ENCODE results near the gene RPTOR.

The RPTOR gene

GRCh38 chr17:80717720-80718083 lies 173.1 kb downstream of the RPTOR start:
- Histone ChIP-seq H3K27ac (ENCODE audit: low read length) (no peak overlapping the region), H3K4me3 (ENCODE audit: low read length) (no peak overlapping the region), H3K4me2 (ENCODE audit: low read length) (no peak overlapping the region), H2AFZ (ENCODE audit: low read depth, low read length) (no peak overlapping the region), H3K36me3 (replicated peaks; ENCODE audit: low read depth, low read length) (no peaks in the 10 kb centered on the region), H3K9me3 (ENCODE audit: insufficient read depth, low read length) (no peaks in the 10 kb centered on the region), H3K9ac (ENCODE audit: low read length) (no peak overlapping the region), H3K27me3 (ENCODE audit: low read depth, low read length) (no peaks in the 10 kb centered on the region), H3K4me1 (ENCODE audit: low read length) (peaks cover 18% of the 10 kb centered on the region), H4K20me1 (ENCODE audit: insufficient read depth, low read length) (peaks cover 33% of the 10 kb centered on the region), H3K79me2 (ENCODE audit: low read length) (peaks cover 59% of the 10 kb centered on the region)
- TF ChIP-seq EZH2phosphoT487 (IDR thresholded peaks at IDR 0.05; ENCODE audit: low read depth) (no peak), CTCF (IDR thresholded peaks at IDR 0.05; ENCODE audit: low read depth, low read length) (no peak)

- Histone ChIP-seq H3K36me3 (replicated peaks; ENCODE audit: low read depth, low read length) (no peaks in the 10 kb centered on the region), H3K27me3 (ENCODE audit: low read depth, low read length) (no peaks in the 10 kb centered on the region), H3K79me2 (ENCODE audit: low read length) (peaks cover 55% of the 10 kb centered on the region), H4K20me1 (ENCODE audit: insufficient read depth, low read length) (peaks cover 38% of the 10 kb centered on the region), H3K27ac (ENCODE audit: low read length) (no peak overlapping the region), H3K4me3 (ENCODE audit: low read length) (no peak overlapping the region), H3K4me1 (ENCODE audit: low read length) (peaks cover 15% of the 10 kb centered on the region), H3K9me3 (ENCODE audit: insufficient read depth, low read length) (no peaks in the 10 kb centered on the region), H3K9ac (ENCODE audit: low read length) (no peak overlapping the region), H2AFZ (ENCODE audit: low read depth, low read length) (no peak overlapping the region), H3K4me2 (ENCODE audit: low read length) (no peak overlapping the region)
- TF ChIP-seq EZH2phosphoT487 (IDR thresholded peaks at IDR 0.05; ENCODE audit: low read depth) = no peak
- TF ChIP-seq CTCF (IDR thresholded peaks at IDR 0.05; ENCODE audit: low read depth, low read length) = no peak
Observed at GRCh38 chr17:80718428-80718827, 173.8 kb downstream of the RPTOR start.

- TF ChIP-seq EZH2phosphoT487 (IDR thresholded peaks at IDR 0.05; ENCODE audit: low read depth) = no peak
- no peak for TF ChIP-seq CTCF (IDR thresholded peaks at IDR 0.05; ENCODE audit: low read depth, low read length)
- H4K20me1 ChIP-seq (ENCODE audit: insufficient read depth, low read length) = peaks cover 43% of the 10 kb centered on the region
- H3K27ac ChIP-seq (ENCODE audit: low read length) = no peak overlapping the region
- H3K4me2 ChIP-seq (ENCODE audit: low read length) = no peak overlapping the region
- H3K9me3 ChIP-seq (ENCODE audit: insufficient read depth, low read length) = no peaks in the 10 kb centered on the region
- no peak overlapping the region for H2AFZ ChIP-seq (ENCODE audit: low read depth, low read length)
- H3K4me1 ChIP-seq (ENCODE audit: low read length) = peaks cover 15% of the 10 kb centered on the region
- H3K36me3 ChIP-seq (replicated peaks; ENCODE audit: low read depth, low read length) = no peaks in the 10 kb centered on the region
- H3K79me2 ChIP-seq (ENCODE audit: low read length) = peaks cover 63% of the 10 kb centered on the region
- H3K9ac ChIP-seq (ENCODE audit: low read length) = no peak overlapping the region
- no peaks in the 10 kb centered on the region for H3K27me3 ChIP-seq (ENCODE audit: low read depth, low read length)
- H3K4me3 ChIP-seq (ENCODE audit: low read length) = no peak overlapping the region
Observed at GRCh38 chr17:80719449-80719848, 174.8 kb downstream of the RPTOR start.

- H3K36me3 ChIP-seq (replicated peaks; ENCODE audit: low read depth, low read length) = no peaks in the 10 kb centered on the region
- peaks cover 15% of the 10 kb centered on the region for H3K4me1 ChIP-seq (ENCODE audit: low read length)
- H3K4me2 ChIP-seq (ENCODE audit: low read length) = peak overlapping the region; percentile 57
- H4K20me1 ChIP-seq (ENCODE audit: insufficient read depth, low read length) = peaks cover 43% of the 10 kb centered on the region
- H3K4me3 ChIP-seq (ENCODE audit: low read length) = peak overlapping the region; percentile 64
- H3K79me2 ChIP-seq (ENCODE audit: low read length) = peaks cover 60% of the 10 kb centered on the region
- H2AFZ ChIP-seq (ENCODE audit: low read depth, low read length) = no peak overlapping the region
- H3K27me3 ChIP-seq (ENCODE audit: low read depth, low read length) = no peaks in the 10 kb centered on the region
- no peaks in the 10 kb centered on the region for H3K9me3 ChIP-seq (ENCODE audit: insufficient read depth, low read length)
- H3K27ac ChIP-seq (ENCODE audit: low read length) = no peak overlapping the region
- TF ChIP-seq EZH2phosphoT487 (IDR thresholded peaks at IDR 0.05; ENCODE audit: low read depth) = no peak
- TF ChIP-seq CTCF (IDR thresholded peaks at IDR 0.05; ENCODE audit: low read depth, low read length) = no peak
- H3K9ac ChIP-seq (ENCODE audit: low read length) = peak overlapping the region; percentile 8; the same call in 1 of the 2 replicates
Observed at GRCh38 chr17:80720610-80721577, 176.3 kb downstream of the RPTOR start.
